Stimulated activated CD4-positive, alpha-beta T cell treated with anti-CD3 and anti-CD28 coated beads, Interleukin-1b, Interleukin-23, amount 100 ng/mL, for 4 hours (primary cell): ENCODE data around the gene MACC1.

Experiments used
- DNase-seq, 2 donors: peaks; one replicate each; pipeline ENCODE4 v3.0.0-alpha.2; 2020; ENCODE audit warnings: low read depth in 2 of 2

Gene MACC1

DNA sequence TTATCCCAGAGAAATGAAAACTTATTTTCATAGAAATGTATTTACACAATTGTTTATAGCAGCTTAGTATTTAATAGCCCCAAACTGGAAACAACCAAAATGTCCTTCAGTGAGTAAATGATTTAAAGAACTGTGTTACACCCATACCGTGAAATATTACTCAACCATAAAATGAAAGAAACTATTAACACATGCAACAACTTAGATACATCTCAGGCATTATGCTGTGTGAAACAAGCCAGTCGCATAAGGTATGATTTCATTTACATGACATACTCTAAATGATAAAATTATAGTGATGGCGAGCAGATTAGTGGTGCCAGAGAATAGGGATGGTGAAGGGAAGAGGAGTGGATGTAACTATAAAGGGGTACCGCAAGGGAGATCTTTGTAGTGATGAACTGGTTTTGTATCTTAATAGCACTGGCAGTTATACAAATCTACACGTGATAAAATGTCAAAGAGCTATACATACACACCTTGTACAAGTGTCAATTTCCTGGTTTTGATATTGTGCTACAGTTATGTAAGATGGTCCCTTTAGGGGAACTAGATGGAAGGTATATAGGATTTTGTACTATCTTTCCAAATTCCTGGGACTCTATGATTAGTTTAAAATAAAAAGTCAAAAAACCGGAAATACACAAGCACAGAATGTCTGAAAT lies 40.5 kb downstream of the MACC1 start:
- no peak for DNase-seq

DNA sequence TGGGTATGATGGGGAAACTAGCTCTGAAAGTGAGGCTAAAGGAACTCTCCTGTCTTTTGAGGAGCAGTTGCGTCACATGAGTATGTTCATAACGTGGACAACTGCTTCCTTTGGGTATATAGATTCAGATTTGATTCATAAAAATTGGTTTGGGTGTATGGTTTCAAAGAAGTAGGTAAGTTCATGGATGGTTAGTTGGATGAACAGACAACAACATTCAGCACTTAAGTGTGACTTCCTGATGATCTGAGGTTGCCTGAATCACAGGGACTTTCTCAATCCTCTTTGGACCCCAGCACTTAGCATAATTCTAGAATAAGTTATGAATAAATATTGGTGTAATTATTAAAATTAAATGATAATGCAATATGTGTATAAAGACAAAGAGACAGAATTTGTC lies 43.4 kb downstream of the MACC1 start:
- no peak for DNase-seq

DNA sequence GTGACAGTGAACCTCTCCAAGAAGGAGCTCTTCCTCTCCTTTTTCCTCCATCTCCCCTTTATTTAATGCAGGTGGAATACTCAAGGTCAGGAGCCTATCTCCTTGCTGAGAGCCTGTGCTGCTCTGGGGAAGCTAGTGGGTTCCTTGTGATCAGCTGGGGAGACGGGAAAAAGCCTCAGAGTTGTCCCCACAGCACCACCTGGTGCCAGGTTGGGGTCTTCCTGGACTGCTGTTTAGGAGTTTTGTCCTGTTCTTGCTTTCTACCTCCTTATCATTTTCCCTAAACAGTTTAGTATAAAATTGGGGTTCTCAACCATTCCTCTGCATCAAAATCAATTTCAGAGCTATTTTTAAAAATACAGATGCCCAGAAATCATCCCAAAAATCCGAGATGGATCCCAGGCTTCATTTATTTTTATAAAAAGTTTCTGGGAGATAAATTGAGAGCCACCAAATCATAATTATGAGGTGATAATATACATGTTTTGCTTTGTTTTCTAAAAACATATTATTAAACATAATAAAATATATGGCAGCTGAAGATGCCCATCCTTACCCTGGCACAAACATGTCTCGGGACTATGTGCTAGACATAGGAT lies 44.3 kb downstream of the MACC1 start:
- no peak for DNase-seq

DNA sequence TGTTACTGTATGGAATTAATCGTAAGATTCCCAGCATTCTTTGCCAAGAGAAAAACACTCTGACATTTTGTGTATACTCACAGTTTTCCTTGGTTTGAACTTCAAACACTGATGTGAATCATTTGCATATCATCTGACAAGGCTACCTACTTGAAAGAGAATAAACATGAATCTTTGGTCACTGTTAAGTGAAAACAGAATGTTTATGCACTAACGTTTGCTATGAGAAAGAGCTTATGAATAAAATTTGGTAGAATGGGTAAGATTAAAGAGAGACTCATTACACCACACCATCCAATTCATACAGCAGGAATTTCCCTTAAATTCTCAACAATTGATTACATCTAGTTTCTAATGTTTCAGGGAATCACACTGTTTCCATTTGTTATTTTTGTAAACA lies 46.6 kb downstream of the MACC1 start:
- no peak for DNase-seq

DNA sequence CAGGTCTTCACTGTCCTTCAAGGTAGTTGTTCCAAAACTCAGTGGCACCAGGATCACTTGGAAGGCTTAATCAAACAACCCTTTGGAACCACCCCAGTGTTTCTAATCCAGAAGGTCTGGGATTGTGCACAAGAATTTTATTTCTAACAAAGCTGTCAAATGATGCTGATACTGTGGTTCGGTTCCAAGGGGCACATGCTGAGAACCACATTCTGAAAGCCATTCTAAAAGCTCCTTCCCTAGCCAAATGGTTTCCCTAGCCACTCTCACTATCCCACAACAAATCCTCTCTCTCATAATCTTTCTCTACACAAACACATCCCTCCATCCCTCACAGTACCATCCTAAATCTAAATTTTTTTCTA lies 52.1 kb downstream of the MACC1 start:
- DNase-seq, result no peak

DNA sequence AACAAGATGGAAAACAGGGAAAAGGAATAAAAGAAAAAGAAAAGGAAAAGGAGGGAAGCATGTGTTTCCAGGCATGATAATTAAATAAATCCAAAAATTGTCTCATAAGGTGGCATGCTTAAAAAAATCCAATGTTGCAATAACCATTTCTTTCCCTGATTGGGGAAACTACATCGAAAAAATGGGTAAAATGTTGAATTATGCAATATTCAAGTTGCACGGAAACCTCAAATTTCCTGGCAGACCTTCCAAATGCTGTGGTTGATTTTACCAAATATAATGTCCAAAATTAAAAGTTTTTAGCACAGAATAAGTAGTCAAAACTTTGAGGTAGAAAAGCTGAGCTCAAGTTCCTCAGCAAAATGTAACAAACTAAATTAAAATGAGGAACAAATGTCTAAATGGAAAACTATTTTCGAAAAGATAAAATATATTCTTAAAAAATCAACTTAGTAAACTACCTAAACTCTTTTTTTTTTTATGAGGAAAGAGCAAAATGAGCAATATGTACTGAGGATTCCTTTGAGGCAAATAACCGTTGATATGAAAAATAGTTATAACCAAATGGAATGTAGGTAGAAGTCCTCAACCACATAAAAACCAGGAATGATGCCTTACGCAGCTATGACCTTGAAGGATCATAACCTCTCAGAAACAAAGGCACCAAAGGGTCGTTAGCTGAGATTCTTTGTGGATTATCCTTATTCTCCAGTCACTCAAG lies 52.6 kb downstream of the MACC1 start:
- DNase-seq, result no peak

DNA sequence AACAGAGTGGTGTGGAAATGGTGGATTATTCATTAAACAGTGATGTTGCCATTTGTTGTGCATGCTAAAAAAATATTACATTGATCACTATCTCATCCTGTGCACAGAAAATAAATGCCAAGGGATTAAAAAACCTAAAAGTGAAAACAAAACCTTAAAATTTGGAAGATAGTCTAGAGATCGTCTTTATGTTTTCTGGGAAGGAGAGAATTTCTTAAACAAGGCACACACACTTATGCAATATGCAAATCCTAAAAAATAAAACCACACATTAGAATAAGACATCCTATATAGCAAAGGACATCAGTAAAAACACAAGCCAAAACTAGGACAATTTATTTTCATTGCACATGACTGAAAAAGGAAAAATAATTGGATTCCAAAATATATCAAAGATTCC lies 54.5 kb downstream of the MACC1 start:
- DNase-seq, result no peak

DNA sequence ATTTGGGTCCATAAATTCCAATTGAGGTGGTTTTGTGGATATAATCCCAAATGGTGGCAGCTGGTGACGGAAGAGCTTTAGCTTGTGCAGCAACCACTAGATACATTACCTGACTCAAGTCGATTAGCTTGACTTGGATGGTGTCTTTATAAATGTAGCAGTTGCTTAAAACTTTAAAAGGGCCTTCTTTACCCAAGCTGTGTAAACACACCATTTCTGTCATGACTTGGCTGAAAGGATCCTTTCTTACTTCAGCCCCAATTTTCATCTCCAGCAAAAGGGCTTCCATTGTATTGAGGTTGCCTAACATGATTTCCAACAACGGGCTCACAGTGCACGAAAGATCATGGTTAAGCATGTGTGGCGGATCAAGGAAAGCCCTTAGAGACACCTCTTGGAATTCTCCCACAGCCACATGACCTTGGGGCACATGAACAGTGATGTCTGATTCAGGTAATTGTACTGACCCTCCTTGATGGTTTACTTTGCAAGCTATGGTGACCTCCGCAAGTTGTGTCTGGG lies 57.9 kb downstream of the MACC1 start:
- no peak for DNase-seq

DNA sequence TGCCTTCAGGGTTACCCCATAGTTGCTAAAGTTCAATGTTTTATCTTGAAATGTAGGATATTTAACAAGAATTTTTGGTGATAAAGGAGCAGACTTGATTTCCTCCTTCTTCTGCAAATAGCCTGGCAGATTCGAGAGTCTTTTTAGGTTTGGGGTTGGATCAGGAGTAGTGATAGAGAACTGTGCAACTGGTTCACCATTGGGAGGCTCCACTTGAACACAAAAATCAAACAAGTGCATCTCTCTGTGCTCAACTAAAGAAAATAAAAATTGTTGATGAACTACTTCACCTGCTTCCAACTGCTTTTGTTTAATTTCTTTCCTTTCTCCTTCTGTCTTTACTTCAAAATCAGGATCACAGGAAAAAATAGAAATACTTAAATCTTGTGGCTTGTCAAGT lies 58.5 kb downstream of the MACC1 start:
- DNase-seq, result no peak

DNA sequence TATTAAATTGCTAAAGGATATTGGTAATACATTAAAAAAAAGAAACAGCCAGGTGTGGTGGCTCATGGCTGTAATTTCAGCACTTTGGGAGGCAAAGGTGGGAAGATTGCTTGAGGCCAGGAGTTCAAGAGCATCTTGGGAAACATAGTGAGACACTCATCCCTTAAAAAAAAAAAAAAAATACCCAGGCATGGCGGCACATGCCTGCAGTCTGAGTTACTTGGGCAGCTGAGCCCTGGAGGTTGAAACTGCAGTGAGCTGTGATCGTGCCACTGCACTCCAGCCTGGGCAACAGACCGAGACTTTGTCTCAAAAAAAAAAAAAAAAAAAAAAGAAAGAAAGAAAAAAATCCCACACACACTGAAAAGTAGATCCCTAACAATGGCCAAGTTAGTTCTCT lies 59.7 kb downstream of the MACC1 start:
- no peak for DNase-seq

DNA sequence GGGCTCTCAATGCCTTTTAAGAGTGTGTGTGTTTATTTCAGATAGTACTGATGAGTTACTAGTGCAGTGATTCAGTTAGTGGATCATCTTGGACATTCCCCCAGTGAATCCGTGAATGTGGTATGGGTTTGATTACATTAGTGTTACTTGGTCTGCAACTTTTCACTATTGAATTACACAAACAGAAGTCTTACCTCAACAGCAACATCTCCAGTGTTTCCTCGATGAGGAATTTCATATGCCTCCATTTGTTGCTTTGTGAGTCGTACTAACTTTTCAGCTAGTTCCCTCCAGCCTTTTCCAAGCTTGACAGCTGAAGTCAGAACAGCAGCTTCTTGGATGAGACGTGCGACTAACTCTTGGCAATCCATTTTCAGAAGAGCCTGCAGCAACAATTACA lies 63.2 kb downstream of the MACC1 start:
- no peak for DNase-seq

DNA sequence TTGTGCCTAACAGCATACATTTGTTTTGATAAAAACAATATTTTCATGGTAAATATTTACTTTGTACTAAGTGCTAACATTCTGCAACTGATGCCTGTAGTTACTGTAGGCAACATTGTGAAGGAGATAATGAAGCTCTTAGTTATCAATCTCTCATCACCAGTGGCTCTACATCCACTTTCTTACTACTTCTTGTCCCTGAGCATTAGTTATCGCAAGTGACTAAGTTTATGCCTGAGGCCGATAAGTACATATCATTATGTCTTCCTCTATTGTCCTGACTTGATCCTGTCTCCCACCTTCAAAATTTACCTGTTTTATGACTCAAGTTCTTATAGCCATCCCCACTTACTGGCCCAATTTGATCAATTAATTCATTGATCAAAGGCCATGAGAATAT lies 63.6 kb downstream of the MACC1 start:
- no peak for DNase-seq

DNA sequence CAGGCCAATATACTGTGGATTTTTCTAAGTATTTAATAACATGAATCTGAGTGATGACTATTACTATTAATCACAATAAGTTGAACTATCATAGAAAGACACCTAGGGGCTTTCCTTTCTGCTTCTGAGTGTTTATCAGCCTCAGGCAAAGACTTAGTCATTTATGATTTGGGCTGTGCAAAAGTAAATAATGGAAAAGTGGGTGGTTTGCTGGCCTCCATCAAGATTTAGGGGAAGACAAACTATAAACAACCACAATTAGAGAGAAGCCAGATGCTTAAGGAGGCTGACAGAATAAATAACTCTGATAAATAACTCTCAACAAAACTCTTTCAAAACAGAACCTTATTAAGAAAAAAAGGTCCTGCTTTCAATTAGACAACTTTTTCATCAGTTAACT lies 64.7 kb downstream of the MACC1 start:
- DNase-seq, result no peak

DNA sequence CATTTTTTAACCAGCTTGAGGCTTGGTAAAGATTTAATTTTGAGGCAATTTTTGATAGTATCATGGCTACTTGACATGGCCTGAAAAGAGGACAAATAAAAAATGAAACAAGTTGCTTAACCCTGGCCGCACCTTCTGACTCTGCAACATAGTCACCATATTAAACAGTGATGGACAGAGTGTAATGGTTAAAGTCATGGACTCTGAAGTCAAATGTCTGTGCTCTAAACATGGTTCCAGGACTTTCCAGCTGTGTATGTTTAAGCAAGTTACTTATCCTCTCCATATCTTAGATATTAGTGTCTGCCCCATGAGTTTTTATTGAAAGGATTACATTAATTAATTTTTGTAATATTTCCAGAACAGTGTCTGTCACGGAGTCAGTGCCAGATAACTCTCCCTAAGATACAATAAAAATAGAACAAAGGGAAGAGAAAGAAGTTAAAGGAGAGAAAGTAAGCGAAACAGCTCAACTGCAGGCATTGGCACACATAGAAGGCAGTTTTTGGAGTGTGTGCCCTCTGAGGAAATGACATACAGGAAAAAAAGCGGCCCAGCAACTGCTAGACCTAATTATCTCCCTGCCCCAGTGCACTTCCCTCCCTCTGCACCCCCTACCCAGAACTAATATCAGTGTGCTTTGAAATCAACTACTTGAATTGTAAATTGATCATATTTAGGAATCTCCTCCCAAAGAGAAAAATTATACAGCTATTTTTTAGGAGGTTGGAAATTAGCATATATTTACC lies 65.3 kb downstream of the MACC1 start:
- DNase-seq, result no peak

DNA sequence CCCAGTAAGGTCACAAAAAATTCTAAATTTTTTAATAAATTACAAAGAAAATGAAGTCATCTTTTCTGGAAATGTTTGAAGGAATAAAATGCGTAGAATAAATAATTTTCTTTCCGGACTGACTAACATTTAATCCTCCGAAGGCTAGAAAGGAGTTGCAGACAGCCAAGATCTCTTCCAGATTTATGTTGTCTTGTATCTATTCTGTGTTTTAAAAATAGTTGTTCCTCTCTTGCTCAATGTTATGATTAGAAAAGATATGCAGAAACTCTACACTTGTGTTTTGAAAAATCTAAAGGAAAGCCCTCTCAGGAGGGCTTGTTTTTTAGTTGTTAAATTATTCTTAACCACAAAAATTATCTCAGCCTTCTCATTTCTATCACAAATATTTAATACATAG lies 70.7 kb downstream of the MACC1 start:
- no peak for DNase-seq

DNA sequence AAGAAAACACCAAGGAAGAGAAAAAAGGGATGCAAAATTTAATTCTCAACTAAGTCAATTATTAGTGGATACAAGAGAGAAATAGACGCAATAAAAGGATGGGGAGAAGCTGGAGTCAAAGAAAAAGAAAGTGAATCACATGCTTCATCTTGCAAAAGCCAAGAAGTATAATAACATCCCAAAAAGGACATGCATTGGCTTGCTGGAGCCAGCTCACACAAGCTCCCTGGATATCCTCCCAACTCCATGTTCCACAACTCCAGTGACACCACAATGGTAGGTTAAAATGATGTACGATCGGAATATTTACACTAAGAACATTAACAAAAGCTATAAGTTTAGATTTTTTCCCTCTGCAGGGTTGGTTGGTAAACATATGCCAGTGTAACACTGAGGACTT lies 72.4 kb downstream of the MACC1 start:
- no peak for DNase-seq

DNA sequence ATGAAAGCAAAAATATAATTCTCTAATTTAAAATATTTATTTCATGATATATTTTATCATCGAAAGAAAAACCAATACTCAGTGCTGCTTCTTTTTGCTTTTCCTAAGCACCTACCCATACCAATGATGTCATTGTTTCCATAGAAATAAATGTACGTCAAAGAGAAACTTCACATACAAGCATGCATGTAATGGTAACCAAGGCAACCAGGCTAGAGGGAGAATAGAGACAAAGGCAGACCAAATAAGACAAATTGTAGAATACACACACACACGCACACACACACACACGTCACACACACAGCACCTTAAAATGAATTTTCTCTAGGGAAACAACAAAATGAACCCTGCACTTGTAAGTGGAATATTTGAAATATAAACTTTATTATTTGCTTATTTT lies 75.5 kb downstream of the MACC1 start:
- DNase-seq, result no peak

DNA sequence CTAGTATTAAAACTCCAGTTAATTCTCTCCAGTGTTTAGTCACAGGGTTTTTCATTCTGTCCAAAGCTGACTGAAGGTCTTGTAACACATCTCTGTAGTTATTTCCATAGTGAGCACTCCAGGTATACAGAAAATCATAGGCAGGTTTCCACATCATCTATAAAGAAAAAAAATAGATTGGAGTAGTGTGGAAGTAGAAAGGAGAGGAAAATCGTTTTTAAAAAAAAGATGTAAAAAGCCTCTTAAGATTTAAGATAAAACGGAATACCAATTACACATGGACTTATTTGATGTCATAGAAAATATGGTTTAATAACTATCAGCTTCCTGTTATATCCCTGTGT lies 76.2 kb downstream of the MACC1 start:
- DNase-seq, result no peak

DNA sequence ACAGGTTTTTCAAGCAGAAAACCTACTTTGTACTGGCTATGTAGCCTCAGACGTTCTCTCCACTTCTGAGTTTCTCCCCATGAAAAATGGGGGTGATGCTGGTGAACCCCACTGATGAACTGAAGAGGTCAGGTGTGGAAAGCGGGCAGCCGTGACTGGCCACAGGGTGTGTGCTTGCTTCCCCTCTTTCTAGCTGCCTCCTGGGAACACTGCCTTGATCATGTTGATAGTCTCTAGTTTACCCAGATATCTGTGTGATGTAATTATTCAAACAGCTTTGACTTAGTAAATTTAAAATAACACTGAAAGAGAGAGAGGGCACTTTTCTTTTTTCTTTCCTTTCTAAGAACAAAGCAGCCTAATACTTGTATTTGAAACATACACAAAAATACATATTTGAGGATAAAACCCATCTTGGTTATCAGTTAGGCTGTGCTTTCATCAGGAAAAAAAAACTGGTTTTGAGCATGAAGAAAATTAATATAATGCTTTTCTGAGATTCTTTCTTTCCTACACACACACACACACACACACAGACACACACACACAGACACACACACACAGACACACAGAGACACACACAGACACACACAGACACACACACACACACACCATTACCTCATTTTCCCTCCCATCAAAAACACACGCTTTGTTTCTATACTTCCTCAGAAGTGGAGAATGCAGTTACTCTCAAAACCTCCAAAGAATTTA lies 76.7 kb downstream of the MACC1 start:
- no peak for DNase-seq

DNA sequence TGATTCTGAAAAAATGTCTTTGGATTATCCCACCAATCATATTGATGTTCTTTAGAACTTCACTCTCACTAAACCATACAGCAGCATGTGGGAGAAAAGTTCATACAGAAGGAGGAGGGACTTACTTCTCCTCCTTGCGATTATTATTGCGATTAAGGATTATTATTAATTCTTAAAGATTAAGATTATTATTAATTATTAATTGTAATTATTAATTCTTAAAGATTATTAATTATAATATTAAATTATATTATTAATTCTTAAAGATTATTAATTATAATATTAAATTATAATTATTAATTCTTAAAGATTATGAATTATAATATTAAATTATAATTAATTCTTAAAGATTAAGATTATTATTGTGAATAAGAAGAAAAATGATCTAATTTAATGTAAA lies 80.5 kb downstream of the MACC1 start:
- DNase-seq, result no peak

DNA sequence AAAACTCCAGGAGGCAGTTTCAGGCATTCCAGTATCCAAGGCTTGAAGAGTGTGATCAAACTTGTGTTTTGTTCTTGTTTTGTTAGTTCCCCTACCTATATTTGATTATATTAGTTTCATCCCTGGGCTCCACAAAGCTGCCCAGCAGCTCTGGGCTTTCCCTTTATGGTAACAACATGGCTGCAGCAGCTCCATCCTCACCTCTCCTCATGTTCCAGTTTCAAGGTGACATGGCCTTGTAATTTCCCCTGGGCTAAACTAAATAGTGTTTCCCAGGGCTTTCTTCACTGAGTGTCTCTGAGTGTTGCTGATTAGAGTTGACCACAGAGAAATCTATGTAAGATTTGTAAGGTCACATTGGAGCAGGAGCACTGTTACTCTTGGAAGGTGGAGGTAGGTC lies 83.4 kb downstream of the MACC1 start:
- no peak for DNase-seq

DNA sequence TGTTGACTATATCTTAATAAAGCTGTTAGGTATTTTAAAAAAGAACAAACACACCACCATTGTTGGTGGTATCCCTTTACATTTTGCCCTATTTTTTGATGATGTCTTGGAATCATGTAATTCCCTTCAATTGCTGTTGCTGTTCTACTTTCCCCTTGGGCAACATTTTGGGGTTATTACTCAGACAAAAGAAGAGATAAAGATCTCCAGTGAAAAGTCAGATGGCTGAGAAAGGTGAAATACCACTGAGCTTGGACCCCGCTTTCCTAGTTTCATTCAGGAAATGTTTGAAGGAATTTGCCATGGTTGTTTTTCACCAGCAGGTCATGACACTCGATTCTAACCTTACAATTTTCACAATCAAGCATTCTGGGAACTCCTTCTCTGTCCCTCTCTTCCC lies 84.6 kb downstream of the MACC1 start:
- DNase-seq, result no peak
